CD4-positive, alpha-beta T cell treated with Interferon alpha-2 for 1 hour (primary cell): ENCODE measurements around the gene SRP54.
"Not testable (repeated sequence)": the region's sequence is repeated elsewhere in the genome, so short reads cannot be mapped to it uniquely, and the experiment has no call there.

ENCODE experiments used
- DNase-seq, 2 donors: peaks; one replicate each; pipeline ENCODE4 v3.0.0-alpha.2; 2020 to 2022

The SRP54 gene

GRCh38 chr14:35050652-35051051, 67.9 kb downstream of the SRP54 start:
- DNase-seq, result no peak

- DNase-seq, result no peak
Measured at GRCh38 chr14:35051796-35052195, 69.0 kb downstream of the SRP54 start.

GRCh38 chr14:35052637-35053036, 69.8 kb downstream of the SRP54 start:
- DNase-seq, result no peak

DNA sequence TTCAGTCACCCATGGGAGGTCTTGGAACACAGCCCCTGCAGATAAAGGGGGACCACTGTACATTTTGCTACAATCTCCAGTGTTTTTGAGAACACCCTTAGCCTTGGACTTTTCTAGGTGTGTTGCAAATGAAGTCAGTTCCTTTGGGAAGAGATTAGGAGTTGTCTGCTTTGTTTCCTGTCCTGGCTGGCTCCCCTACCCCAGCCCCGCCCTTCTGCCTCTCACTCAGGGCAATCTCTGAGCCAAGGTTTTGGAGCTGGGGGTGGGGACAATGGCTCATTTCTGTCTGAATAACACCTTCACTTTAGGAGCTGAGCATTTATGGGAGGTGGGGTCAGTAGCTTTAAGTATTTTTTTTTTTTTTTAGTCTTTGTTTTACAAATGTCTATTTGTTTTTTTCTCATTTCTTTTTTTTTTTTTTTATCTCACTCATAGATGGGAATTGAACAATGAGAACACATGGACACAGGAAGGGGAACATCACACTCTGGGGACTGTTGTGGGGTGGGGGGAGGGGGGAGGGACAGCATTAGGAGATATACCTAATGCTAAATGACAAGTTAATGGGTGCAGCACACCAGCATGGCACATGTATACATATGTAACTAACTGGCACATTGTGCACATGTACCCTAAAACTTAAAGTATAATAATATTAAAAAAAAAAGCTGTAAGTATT, 78.5 kb downstream of the SRP54 start:
- not testable (repeated sequence) for DNase-seq

- not testable (repeated sequence) for DNase-seq
Measured at GRCh38 chr14:35065731-35066130, 82.9 kb downstream of the SRP54 start.

GRCh38 chr14:35068238-35069012, 85.6 kb downstream of the SRP54 start:
- no peak for DNase-seq

- DNase-seq, result no peak
Measured at GRCh38 chr14:35072226-35072625, 89.4 kb downstream of the SRP54 start.

DNA sequence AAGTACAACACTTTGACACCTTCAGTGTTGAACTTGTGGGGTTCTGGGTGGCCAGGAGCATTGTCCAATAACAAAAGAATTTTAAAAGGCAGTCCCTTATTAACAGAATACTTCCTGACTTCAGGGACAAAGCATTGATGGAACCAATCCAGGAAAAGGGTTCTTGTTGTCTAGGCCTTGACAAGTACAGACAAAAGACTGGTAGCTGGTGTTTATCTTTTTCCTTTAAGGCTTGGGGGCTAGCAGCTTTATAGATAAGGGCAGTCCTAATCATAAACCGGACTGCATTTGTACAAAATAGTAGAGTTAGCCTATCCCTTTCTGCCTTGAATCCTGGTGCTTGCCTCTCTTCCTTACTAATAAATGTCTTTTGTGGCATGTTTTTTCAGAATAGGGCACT, 90.7 kb downstream of the SRP54 start:
- DNase-seq, result no peak

DNA sequence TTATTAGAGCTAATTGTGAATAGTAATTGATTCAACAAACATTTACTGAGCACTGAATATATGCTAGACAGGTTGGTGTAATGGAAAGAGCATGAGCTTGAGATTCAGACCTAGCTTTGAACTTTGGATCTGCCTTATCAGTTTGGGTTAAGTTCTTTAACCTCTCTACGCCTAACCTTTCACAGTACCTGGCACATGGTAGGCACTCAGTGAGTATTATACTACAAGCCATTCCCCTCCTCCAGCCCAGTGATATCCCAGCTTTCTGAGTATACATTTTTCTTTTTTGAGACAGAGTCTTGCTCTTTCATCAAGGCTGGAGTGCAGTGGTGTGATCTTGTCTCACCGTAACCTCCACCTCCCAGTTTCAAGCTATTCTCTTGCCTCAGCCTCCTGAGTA, 95.3 kb downstream of the SRP54 start:
- no peak for DNase-seq
